Activated CD8-positive, alpha-beta memory T cell treated with anti-CD3 and anti-CD28 coated beads, Interleukin-2, amount 50 U/mL, for 1 hour (primary cell): Measurements from ENCODE around the gene FAM222B.
"Not testable (repeated sequence)": the region's sequence is repeated elsewhere in the genome, so short reads cannot be mapped to it uniquely, and the experiment has no call there.

ENCODE experiments used
- DNase-seq: peaks from one replicate; pipeline ENCODE4 v3.0.0-alpha.2; 2020; ENCODE audit errors: extremely low read depth

Gene FAM222B

GRCh38 chr17:28745786-28746411 is 96.7 kb downstream of the FAM222B start:
- DNase-seq = no peak

GRCh38 chr17:28744972-28745785 is 97.4 kb downstream of the FAM222B start:
- DNase-seq = no peak

GRCh38 chr17:28744104-28744971 is 98.3 kb downstream of the FAM222B start:
- no peak for DNase-seq

- no peak for DNase-seq
Observed at GRCh38 chr17:28743243-28744103, 99.1 kb downstream of the FAM222B start, which contains the start of gene TRAF4. TRAF4 (plus strand) TSS chr17:28744011; CDS start chr17:28744113, 102 bp downstream.

GRCh38 chr17:28741358-28742349 is 100.9 kb downstream of the FAM222B start:
- DNase-seq = no peak

GRCh38 chr17:28740406-28741357 is 101.9 kb downstream of the FAM222B start:
- no peak for DNase-seq

- no peak for DNase-seq
Observed at GRCh38 chr17:28738680-28739384, 103.8 kb downstream of the FAM222B start.

- no peak for DNase-seq
Observed at GRCh38 chr17:28737770-28738679, 104.6 kb downstream of the FAM222B start.

- DNase-seq = no peak
Observed at GRCh38 chr17:28737316-28737715, 105.3 kb downstream of the FAM222B start.

GRCh38 chr17:28735913-28736769 is 106.4 kb downstream of the FAM222B start:
- DNase-seq = not testable (repeated sequence)

- no peak for DNase-seq
Observed at GRCh38 chr17:28735242-28735722, 107.3 kb downstream of the FAM222B start.

- DNase-seq = no peak
Observed at GRCh38 chr17:28734712-28735241, 107.8 kb downstream of the FAM222B start.

GRCh38 chr17:28733346-28733745 is 109.2 kb downstream of the FAM222B start:
- DNase-seq = no peak

GRCh38 chr17:28729950-28730330 is 112.7 kb downstream of the FAM222B start:
- no peak for DNase-seq

- peak; percentile 87 for DNase-seq
Observed at GRCh38 chr17:28728364-28729200, 114.0 kb downstream of the FAM222B start, which contains the start of gene NEK8. NEK8 (plus strand) TSS chr17:28728788; CDS start chr17:28728814, 26 bp downstream.
